HepG2 (cell line): ENCODE data around the gene S100A10. TPM values are rescaled to one million over a fixed set of nuclear protein-coding genes. Genes with fewer than 3 reads are reported as not detected.

Source experiments
- ATAC-seq: fragments of 200-7000 bp; cut with Tn5 transposase; 3 replicates; pipeline ENCODE4 v1.9.1; 2020; ENCODE audit warnings: mild to moderate bottlenecking, moderate library complexity
- BruUV-seq: library from RNA; stranded (reverse); fragments of 400-500 nt; replicated peaks from 2 replicates; lab custom pipeline; 2021; lab: Mats Ljungman, UMichigan
- CTCF ChIA-PET: fragments of 300-600 bp; formaldehyde crosslinking; extraction: SDS; loops from one replicate; lab custom pipeline; 2021; ENCODE audit warnings: low total read pairs, inconsistent platforms, low intra/inter-chr PET ratio; lab: Yijun Ruan, JAX
- POLR2A ChIA-PET: fragments of 350-600 bp; sonication (Branson Sonifier 250); formaldehyde crosslinking; loops from one replicate; lab custom pipeline; 2020; ENCODE audit warnings: antibody characterized with exemption, inconsistent platforms; lab: Yijun Ruan, JAX
- DNase-seq: peaks from one replicate; pipeline ENCODE4 v3.0.0-alpha.2; 2015; ENCODE audit warnings: low spot score
- FAIRE-seq: peaks from 3 replicates; lab custom pipeline; 2011; peaks lifted over from hg19 to GRCh38; lab: Jason Lieb, UNC
- H2AFZ ChIP-seq: one replicate; pipeline ENCODE4 v1.6.1; 2011; ENCODE audit warnings: low read length, inconsistent platforms
- H3K27ac ChIP-seq: fragments of 300-600 bp; 3 replicates; pipeline ENCODE4 v1.8.0; 2011; ENCODE audit warnings: mixed run types, mild to moderate bottlenecking, mixed read lengths, low read length, inconsistent platforms; ENCODE audit not compliant: insufficient read depth; ENCODE audit errors: extremely low read length
- H3K27me3 ChIP-seq, 2 experiments: fragments of 200-600 bp in 1 of 2; 2 replicates in 1 of 2; 3 replicates in 1 of 2; pipeline versions ENCODE4 v1.6.0 to v1.8.0; 2011; ENCODE audit warnings: low read length in 2 of 2, mild to moderate bottlenecking in 2 of 2, moderate library complexity in 2 of 2, inconsistent platforms in 1 of 2; ENCODE audit not compliant: insufficient read depth in 2 of 2, control insufficient read depth in 1 of 2
- H3K36me3 ChIP-seq, 2 experiments: fragments of 200-600 bp in 1 of 2; replicated peaks in 1 of 2; 2 replicates in 1 of 2; 3 replicates in 1 of 2; pipeline versions ENCODE4 v1.5.1 to v1.8.0; 2011; ENCODE audit warnings: low read length in 2 of 2, inconsistent platforms in 1 of 2; ENCODE audit not compliant: insufficient read depth in 2 of 2, control insufficient read depth in 1 of 2
- H3K4me1 ChIP-seq: 2 replicates; pipeline ENCODE4 v1.5.1; 2012; ENCODE audit warnings: low read length, inconsistent platforms; ENCODE audit not compliant: insufficient read depth
- H3K4me2 ChIP-seq: 2 replicates; pipeline ENCODE4 v1.6.0; 2011; ENCODE audit warnings: low read depth, low read length, inconsistent platforms
- H3K4me3 ChIP-seq, 3 experiments: fragments of 200-600 bp in 1 of 3; sonication (generic), shearing (Covaris generic) in 1 of 3; replicated peaks in 1 of 3; 2 replicates each; pipeline ENCODE4 v1.5.1; 2011 to 2016; ENCODE audit warnings: low read length in 3 of 3, inconsistent platforms in 2 of 3, low read depth in 2 of 3, mild to moderate bottlenecking in 2 of 3, control low read depth in 1 of 3, mixed read lengths in 1 of 3; ENCODE audit not compliant: insufficient read depth in 1 of 3
- H3K79me2 ChIP-seq: one replicate; pipeline ENCODE4 v1.6.1; 2011; ENCODE audit warnings: low read length, inconsistent platforms; ENCODE audit not compliant: insufficient read depth
- H3K9ac ChIP-seq: 2 replicates; pipeline ENCODE4 v1.6.0; 2011; ENCODE audit warnings: mild to moderate bottlenecking, low read depth, low read length, inconsistent platforms; ENCODE audit not compliant: insufficient read depth
- H3K9me3 ChIP-seq: 2 replicates; pipeline ENCODE4 v1.5.1; 2012; ENCODE audit warnings: mild to moderate bottlenecking, low read length
- H4K20me1 ChIP-seq: 2 replicates; pipeline ENCODE4 v1.6.0; 2011; ENCODE audit warnings: inconsistent platforms, mild to moderate bottlenecking, low read length, moderate library complexity; ENCODE audit not compliant: insufficient read depth
- BRF2 ChIP-seq: sonication (generic); formaldehyde crosslinking; IDR thresholded peaks from 2 replicates; pipeline ENCODE4 v1.8.1; 2022; ENCODE audit warnings: mild to moderate bottlenecking, missing genetic modification reagents
- CSRNP2 ChIP-seq: sonication (generic); formaldehyde crosslinking; conservative IDR thresholded peaks from 2 replicates; pipeline ENCODE4 v1.8.0; 2022; ENCODE audit warnings: low read depth, missing genetic modification reagents
- ELF1 ChIP-seq: sonication (generic); formaldehyde crosslinking; IDR thresholded peaks from 2 replicates; pipeline ENCODE4 v1.4.0; 2020; ENCODE audit warnings: missing genetic modification reagents
- HNF1B ChIP-seq: sonication (generic); formaldehyde crosslinking; IDR thresholded peaks from 2 replicates; pipeline ENCODE4 v1.5.1; 2020; ENCODE audit warnings: mild to moderate bottlenecking, moderate library complexity, missing genetic modification reagents
- KDM5B ChIP-seq: sonication (generic); formaldehyde crosslinking; IDR thresholded peaks from 2 replicates; pipeline ENCODE4 v1.4.0; 2020; ENCODE audit warnings: missing genetic modification reagents, mild to moderate bottlenecking, borderline replicate concordance
- NR2C2 ChIP-seq: sonication (generic); formaldehyde crosslinking; IDR thresholded peaks from 2 replicates; pipeline ENCODE4 v1.4.0; 2020; ENCODE audit warnings: missing genetic modification reagents, mild to moderate bottlenecking, moderate library complexity, borderline replicate concordance
- POLR2AphosphoS5 ChIP-seq: IDR thresholded peaks from 2 replicates; pipeline ENCODE4 v1.6.1; 2012; ENCODE audit warnings: low read depth, low read length
- RBM22 ChIP-seq: fragments of 200-400 bp; formaldehyde crosslinking; optimal IDR thresholded peaks from 2 replicates; pipeline ENCODE3; 2017; ENCODE audit warnings: mild to moderate bottlenecking, low read length, moderate library complexity
- SATB2 ChIP-seq: sonication (generic); formaldehyde crosslinking; IDR thresholded peaks from 2 replicates; pipeline ENCODE4 v1.5.0; 2020; ENCODE audit warnings: missing genetic modification reagents
- SMAD3 ChIP-seq: sonication (generic); formaldehyde crosslinking; IDR thresholded peaks from 2 replicates; pipeline ENCODE4 v1.4.0; 2020; ENCODE audit warnings: missing genetic modification reagents
- ZBTB21 ChIP-seq: sonication (generic); formaldehyde crosslinking; IDR thresholded peaks from 2 replicates; pipeline ENCODE4 v1.4.0; 2020; ENCODE audit warnings: missing genetic modification reagents
- ZFP36L2 ChIP-seq: sonication (generic); formaldehyde crosslinking; IDR thresholded peaks from 2 replicates; pipeline ENCODE4 v1.4.0; 2020; ENCODE audit warnings: missing genetic modification reagents
- ZFP82 ChIP-seq: sonication (generic); formaldehyde crosslinking; IDR thresholded peaks from 2 replicates; pipeline ENCODE4 v1.5.1; 2020; ENCODE audit warnings: mild to moderate bottlenecking, missing genetic modification reagents, borderline replicate concordance
- ZNF121 ChIP-seq: sonication (generic); formaldehyde crosslinking; IDR thresholded peaks from 2 replicates; pipeline ENCODE4 v1.5.0; 2020; ENCODE audit warnings: mild to moderate bottlenecking, missing genetic modification reagents
- ZNF143 ChIP-seq: sonication (generic); formaldehyde crosslinking; IDR thresholded peaks from 2 replicates; pipeline ENCODE4 v1.4.0; 2020; ENCODE audit warnings: missing genetic modification reagents
- ZNF460 ChIP-seq: sonication (generic); formaldehyde crosslinking; IDR thresholded peaks from 2 replicates; pipeline ENCODE4 v1.5.1; 2020; ENCODE audit warnings: missing genetic modification reagents, mild to moderate bottlenecking, borderline replicate concordance
- ZNF513 ChIP-seq: sonication (generic); formaldehyde crosslinking; conservative IDR thresholded peaks from 2 replicates; pipeline ENCODE4 v1.5.0; 2020; ENCODE audit warnings: missing genetic modification reagents
- ZNF777 ChIP-seq: sonication (generic); formaldehyde crosslinking; IDR thresholded peaks from 2 replicates; pipeline ENCODE4 v1.4.0; 2020; ENCODE audit warnings: missing genetic modification reagents
- WGBS: methylation state at CpG from one replicate; pipeline ENCODE4 v1.1.6; 2017; ENCODE audit warnings: low lambda C conversion rate; 5-methylcytosine and 5-hydroxymethylcytosine counted together
- in situ Hi-C: cut with HindIII; loops from 2 replicates; pipeline ENCODE4 v1.10.0; 2017; ENCODE audit warnings: low pct_unique_long_range_greater_than_20kb; ENCODE audit not compliant: extremely low pct_ligation_motif_present
- intact Hi-C: fragments of 100-400 bp; cut with micrococcal nuclease; formaldehyde crosslinking; loops from one replicate; pipeline ENCODE4 v1.10.0; 2022; ENCODE audit not compliant: unreplicated experiment
- polyA plus RNA-seq, 8 experiments: library from polyadenylated mRNA; depleted of rRNA in 3 of 8; stranded (reverse) in 7 of 8; unstranded in 1 of 8; fragments of >200 nt; fragmentation: Illumina TruSeq in 4 of 8; extraction: Trizol in 4 of 8; gene quantifications; 2 replicates each; pipeline versions ENCODE4 v1.2.1 to v1.2.3, GENCODE V29; 2011 to 2016; ENCODE audit warnings: low read depth in 4 of 8, missing spikeins in 1 of 8, mixed read lengths in 1 of 8; ENCODE audit not compliant: insufficient read depth in 1 of 8
- total RNA-seq, 5 experiments: library from RNA; depleted of rRNA; stranded (reverse); fragments of >200 nt; fragmentation: Illumina TruSeq; extraction: Trizol; gene quantifications; 2 replicates each; pipeline ENCODE4 v1.2.3, GENCODE V29; 2016; ENCODE audit warnings: low read depth in 1 of 5

Gene S100A10
- total and polyA plus RNA-seq, 2 of the 13 experiments (the other 11 are each of a cell fraction or from before 2014, with no cell fraction given) = 16.8 to 28.7 TPM

GRCh38 chr1:152015766-152016165 is 22.1 kb upstream of the S100A10 start:
- Histone ChIP-seq H3K4me1 (no peaks in the 10 kb centered on the region), H2AFZ (no peak overlapping the region), H3K9ac (no peak overlapping the region), H3K79me2 (no peaks in the 10 kb centered on the region), H3K27ac (no peak overlapping the region), H3K4me2 (no peak overlapping the region), H4K20me1 (no peaks in the 10 kb centered on the region), H3K36me3 (no peaks in the 10 kb centered on the region), H3K27me3 (peaks cover 0 to 2% of the 10 kb centered on the region in 2 experiments; a peak in 1 of 5 replicates), H3K4me3 (no peak overlapping the region), H3K9me3 (no peaks in the 10 kb centered on the region)
- ChIA-PET CTCF (interaction anchor here (1.5 kb wide), 1 partner anchor 14 kb away, joined by 3 read pairs; no protein-coding TSS in a partner anchor), POLR2A (no interaction called here)
- ATAC-seq (no peak), DNase-seq (no peak), FAIRE-seq (no peak)
- BruUV-seq = no TSS peak
- WGBS = 0% methylated on average over 6 of the region's 6 CpGs
- TF ChIP-seq ZNF513 (CRISPR knock-in tag) (no peak), BRF2 (CRISPR knock-in tag) (no peak), ZFP82 (CRISPR knock-in tag) (no peak), SMAD3 (no peak), HNF1B (CRISPR knock-in tag) (no peak), ZNF121 (CRISPR knock-in tag) (no peak), NR2C2 (CRISPR knock-in tag) (no peak), ZNF143 (CRISPR knock-in tag) (no peak), RBM22 (no peak), ZBTB21 (CRISPR knock-in tag) (no peak), ZFP36L2 (CRISPR knock-in tag) (no peak), SATB2 (CRISPR knock-in tag) (no peak), CSRNP2 (CRISPR knock-in tag) (no peak), ZNF460 (CRISPR knock-in tag) (no peak), ZNF777 (CRISPR knock-in tag) (no peak), KDM5B (no peak), POLR2AphosphoS5 (no peak), ELF1 (no peak)
- intact Hi-C loops (no loop called here), in situ Hi-C loops (no loop called here)
